ENCODE measurements around the gene CERCAM.

Gene CERCAM

GRCh38 chr9:128420651-128421481, at the start of gene CERCAM:
CERCAM (plus strand) TSS chr9:128420857; CDS start chr9:128420878, 21 bp downstream.
- no peak for DNase-seq

GRCh38 chr9:128371630-128372117, 49.0 kb upstream of the CERCAM start:
- no peak for DNase-seq

- no peak for DNase-seq
These were observed 48.4 kb upstream of the CERCAM start for GRCh38 chr9:128372188-128372641.

- no peak for DNase-seq
These were observed 47.9 kb upstream of the CERCAM start for GRCh38 chr9:128372784-128373183.

- DNase-seq, result no peak
These were observed 46.4 kb upstream of the CERCAM start for GRCh38 chr9:128374221-128374675.

GRCh38 chr9:128375865-128376264, 44.8 kb upstream of the CERCAM start:
- DNase-seq, result no peak

GRCh38 chr9:128382261-128382660, 38.4 kb upstream of the CERCAM start:
- no peak for DNase-seq

GRCh38 chr9:128383007-128383753, 37.5 kb upstream of the CERCAM start:
- no peak for DNase-seq

- no peak for DNase-seq
These were observed 36.9 kb upstream of the CERCAM start for GRCh38 chr9:128383791-128384190.

GRCh38 chr9:128384801-128385495, 35.7 kb upstream of the CERCAM start:
- no peak for DNase-seq

GRCh38 chr9:128385496-128386460, 34.9 kb upstream of the CERCAM start:
- DNase-seq, result no peak

- DNase-seq, result no peak
These were observed 32.5 kb upstream of the CERCAM start for GRCh38 chr9:128388150-128388549.

- no peak for DNase-seq
These were observed 31.1 kb upstream of the CERCAM start for GRCh38 chr9:128389395-128390149.

GRCh38 chr9:128390150-128390812, 30.4 kb upstream of the CERCAM start:
- no peak for DNase-seq

- DNase-seq, result no peak
These were observed 29.6 kb upstream of the CERCAM start for GRCh38 chr9:128390813-128391711.

GRCh38 chr9:128391956-128392301, 28.7 kb upstream of the CERCAM start:
- no peak for DNase-seq

GRCh38 chr9:128392302-128393144, 28.1 kb upstream of the CERCAM start:
- no peak for DNase-seq

GRCh38 chr9:128393145-128393775, 27.4 kb upstream of the CERCAM start:
- no peak for DNase-seq
